IMR-90 (cell line): ENCODE measurements around the gene TENT5A. TPM values are rescaled to one million over a fixed set of nuclear protein-coding genes. Genes with fewer than 3 reads are reported as not detected.

Source experiments
- ATAC-seq: fragments of 200-7000 bp; cut with Tn5 transposase; 2 replicates; pipeline ENCODE4 v1.9.1; 2020; ENCODE audit warnings: low read depth, mild to moderate bottlenecking, moderate library complexity
- BruUV-seq: library from RNA; stranded (reverse); fragments of 400-500 nt; replicated peaks from 2 replicates; lab custom pipeline; 2021; lab: Mats Ljungman, UMichigan
- CTCF ChIA-PET: fragments of 300-600 bp; formaldehyde crosslinking; extraction: SDS; loops from one replicate; lab custom pipeline; 2021; ENCODE audit warnings: antibody characterized with exemption; lab: Yijun Ruan, JAX
- POLR2A ChIA-PET: fragments of 300-600 bp; sonication (Branson Sonifier 250); formaldehyde crosslinking; loops from one replicate; lab custom pipeline; 2022; ENCODE audit warnings: antibody characterized with exemption; ENCODE audit not compliant: unreplicated experiment; lab: Charles Lee
- DNase-seq: peaks from one replicate; pipeline ENCODE4 v3.0.0; 2013
- H2AFZ ChIP-seq: replicated peaks from 2 replicates; pipeline ENCODE3; 2013; ENCODE audit warnings: low read length, mild to moderate bottlenecking; ENCODE audit not compliant: poor library complexity
- H2AK5ac ChIP-seq: 2 replicates; pipeline ENCODE4 v1.6.1; 2013; ENCODE audit warnings: low read depth, low read length, inconsistent platforms
- H2AK9ac ChIP-seq: replicated peaks from 2 replicates; pipeline ENCODE3; 2013; ENCODE audit warnings: mild to moderate bottlenecking, low read depth, low read length, moderate library complexity; ENCODE audit not compliant: poor library complexity
- H2BK120ac ChIP-seq: 2 replicates; pipeline ENCODE4 v1.6.1; 2013; ENCODE audit warnings: low read depth, low read length, inconsistent platforms
- H2BK15ac ChIP-seq: 3 replicates; pipeline ENCODE4 v1.6.1; 2013; ENCODE audit warnings: low read depth, low read length, inconsistent platforms
- H2BK20ac ChIP-seq: 2 replicates; pipeline ENCODE4 v1.6.1; 2013; ENCODE audit warnings: low read depth, mild to moderate bottlenecking, inconsistent platforms, low read length, moderate library complexity
- H2BK5ac ChIP-seq: 2 replicates; pipeline ENCODE4 v1.6.1; 2013; ENCODE audit warnings: mild to moderate bottlenecking, low read depth, low read length, inconsistent platforms; ENCODE audit not compliant: poor library complexity, severe bottlenecking
- H3K14ac ChIP-seq: replicated peaks from 2 replicates; pipeline ENCODE4 v1.6.1; 2013; ENCODE audit warnings: low read depth, low read length, inconsistent platforms
- H3K18ac ChIP-seq: 2 replicates; pipeline ENCODE4 v1.6.1; 2013; ENCODE audit warnings: low read depth, low read length, control low read depth
- H3K23ac ChIP-seq: 2 replicates; pipeline ENCODE4 v1.6.1; 2013; ENCODE audit warnings: low read depth, low read length, inconsistent platforms
- H3K27ac ChIP-seq: 2 replicates; pipeline ENCODE4 v1.5.1; 2013; ENCODE audit warnings: mild to moderate bottlenecking, control low read depth, low read length; ENCODE audit not compliant: insufficient read depth
- H3K27me3 ChIP-seq: 2 replicates; pipeline ENCODE4 v1.6.1; 2013; ENCODE audit warnings: low read length; ENCODE audit not compliant: control insufficient read depth, insufficient read depth
- H3K36me3 ChIP-seq: 2 replicates; pipeline ENCODE4 v1.6.1; 2013; ENCODE audit warnings: low read length, mixed read lengths; ENCODE audit not compliant: control insufficient read depth, insufficient read depth
- H3K4ac ChIP-seq: 2 replicates; pipeline ENCODE4 v1.6.1; 2013; ENCODE audit warnings: low read depth, low read length, inconsistent platforms
- H3K4me1 ChIP-seq: 2 replicates; pipeline ENCODE4 v1.6.1; 2013; ENCODE audit warnings: low read length, mixed read lengths; ENCODE audit not compliant: control insufficient read depth, insufficient read depth
- H3K4me2 ChIP-seq: 2 replicates; pipeline ENCODE4 v1.6.1; 2013; ENCODE audit warnings: low read depth, mild to moderate bottlenecking, control low read depth, low read length, moderate library complexity
- H3K4me3 ChIP-seq: 2 replicates; pipeline ENCODE4 v1.5.1; 2013; ENCODE audit warnings: low read depth, mild to moderate bottlenecking, control low read depth, low read length, moderate library complexity; ENCODE audit not compliant: insufficient read depth
- H3K56ac ChIP-seq: 2 replicates; pipeline ENCODE4 v1.6.1; 2013; ENCODE audit warnings: low read length, inconsistent platforms; ENCODE audit not compliant: insufficient read depth; ENCODE audit errors: extremely low read depth
- H3K79me1 ChIP-seq, 2 experiments: 2 replicates each; pipeline ENCODE4 v1.6.1; 2013; ENCODE audit warnings: low read length in 2 of 2, inconsistent platforms in 1 of 2, low read depth in 1 of 2
- H3K9ac ChIP-seq: 2 replicates; pipeline ENCODE4 v1.6.1; 2013; ENCODE audit warnings: low read depth, low read length, control low read depth
- H3K9me1 ChIP-seq: 2 replicates; pipeline ENCODE4 v1.6.1; 2013; ENCODE audit warnings: low read length, inconsistent platforms; ENCODE audit not compliant: insufficient read depth
- H3K9me3 ChIP-seq: 2 replicates; pipeline ENCODE4 v1.6.1; 2013; ENCODE audit warnings: low read length; ENCODE audit not compliant: control insufficient read depth, insufficient read depth
- H4K20me1 ChIP-seq: 2 replicates; pipeline ENCODE4 v1.6.1; 2013; ENCODE audit warnings: low read length, inconsistent platforms; ENCODE audit not compliant: insufficient read depth
- H4K5ac ChIP-seq: 2 replicates; pipeline ENCODE4 v1.6.1; 2013; ENCODE audit warnings: mild to moderate bottlenecking, low read depth, low read length, control low read depth
- H4K8ac ChIP-seq, 2 experiments: 2 replicates each; pipeline ENCODE4 v1.6.1; 2013; ENCODE audit warnings: low read depth in 2 of 2, low read length in 2 of 2, control low read depth in 1 of 2, inconsistent platforms in 1 of 2
- H4K91ac ChIP-seq: 2 replicates; pipeline ENCODE4 v1.6.1; 2013; ENCODE audit warnings: low read depth, low read length, inconsistent platforms; ENCODE audit not compliant: insufficient read depth
- CEBPB ChIP-seq: IDR thresholded peaks from 2 replicates; pipeline ENCODE4 v1.6.1; 2012; ENCODE audit warnings: low read depth, low read length, improper control_type of control experiment
- CHD1 ChIP-seq: IDR thresholded peaks from 2 replicates; pipeline ENCODE4 v1.6.1; 2012; ENCODE audit warnings: low read depth, low read length, improper control_type of control experiment
- FOS ChIP-seq: fragments of 150-350 bp; IDR thresholded peaks from 2 replicates; pipeline ENCODE4 v1.6.1; 2016; ENCODE audit warnings: low read depth, low read length
- MAFK ChIP-seq: IDR thresholded peaks from 2 replicates; pipeline ENCODE4 v1.6.1; 2012; ENCODE audit warnings: low read depth, low read length, improper control_type of control experiment
- MAZ ChIP-seq: IDR thresholded peaks from 2 replicates; pipeline ENCODE4 v1.6.1; 2012; ENCODE audit warnings: low read depth, mild to moderate bottlenecking, low read length, improper control_type of control experiment, moderate library complexity, borderline replicate concordance
- MXI1 ChIP-seq: IDR thresholded peaks from 2 replicates; pipeline ENCODE4 v1.6.1; 2012; ENCODE audit warnings: low read depth, mild to moderate bottlenecking, low read length, moderate library complexity, borderline replicate concordance
- NFE2L2 ChIP-seq: fragments of 150-350 bp; IDR thresholded peaks from 2 replicates; pipeline ENCODE4 v1.6.1; 2016; ENCODE audit warnings: low read depth, mild to moderate bottlenecking, low read length
- POLR2A ChIP-seq: IDR thresholded peaks from 2 replicates; pipeline ENCODE4 v1.6.1; 2012; ENCODE audit warnings: mild to moderate bottlenecking, low read depth, low read length
- RAD21 ChIP-seq: IDR thresholded peaks from 2 replicates; pipeline ENCODE4 v1.6.1; 2012; ENCODE audit warnings: low read length, improper control_type of control experiment
- RCOR1 ChIP-seq: IDR thresholded peaks from 2 replicates; pipeline ENCODE4 v1.6.1; 2012; ENCODE audit warnings: mild to moderate bottlenecking, low read length, improper control_type of control experiment; ENCODE audit not compliant: insufficient replicate concordance
- RFX5 ChIP-seq: IDR thresholded peaks from 2 replicates; pipeline ENCODE4 v1.8.0; 2012; ENCODE audit warnings: low read depth, mild to moderate bottlenecking, low read length, moderate library complexity
- SMC3 ChIP-seq: fragments of 150-350 bp; IDR thresholded peaks from 2 replicates; pipeline ENCODE4 v1.6.1; 2016; ENCODE audit warnings: low read depth, mild to moderate bottlenecking, antibody characterized with exemption, low read length, moderate library complexity
- WGBS, 2 experiments: methylation state at CpG; one replicate each; pipeline versions ENCODE4 v1.1.5 to v1.1.7; 2013; ENCODE audit warnings: missing lambda C conversion rate in 2 of 2; ENCODE audit not compliant: insufficient read length in 1 of 2; ENCODE audit errors: extremely low coverage in 2 of 2; 5-methylcytosine and 5-hydroxymethylcytosine counted together
- dilution Hi-C: fragments of 300-500 bp; cut with HindIII; formaldehyde crosslinking; loops from one replicate; pipeline ENCODE4 v1.14.3; 2018; ENCODE audit warnings: low sequenced_read_pairs; ENCODE audit not compliant: unreplicated experiment
- in situ Hi-C: fragments of 300-500 bp; cut with MboI; formaldehyde crosslinking; loops from 3 replicates; pipeline ENCODE4 v1.14.3; 2019; ENCODE audit warnings: low sequenced_read_pairs, inconsistent platforms, mixed read lengths
- intact Hi-C: fragments of 100-400 bp; cut with micrococcal nuclease; formaldehyde crosslinking; loops from 2 replicates; pipeline ENCODE4 v1.10.0; 2022
- polyA plus RNA-seq, 3 experiments: library from polyadenylated mRNA; depleted of rRNA; stranded (reverse); fragments of >200 nt; gene quantifications; 2 replicates each; pipeline ENCODE4 v1.2.3, GENCODE V29; 2012; ENCODE audit warnings: low replicate concordance in 1 of 3
- total RNA-seq: library from RNA; depleted of rRNA; stranded (reverse); fragments of >200 nt; gene quantifications from 2 replicates; pipeline ENCODE4 v1.2.3, GENCODE V29; 2012
- TF ChIP-seq, protein P1 (sequence below): fragments of 150-350 bp; IDR thresholded peaks from 2 replicates; pipeline ENCODE4 v1.6.1; 2017; ENCODE audit warnings: mild to moderate bottlenecking, antibody characterized with exemption, low read length, low read depth
- TF ChIP-seq, protein P2 (sequence below): fragments of 150-350 bp; IDR thresholded peaks from 2 replicates; pipeline ENCODE4 v1.6.1; 2016; ENCODE audit warnings: low read depth, mild to moderate bottlenecking, low read length, moderate library complexity, borderline replicate concordance
- TF ChIP-seq, protein P3 (sequence below): conservative IDR thresholded peaks from 2 replicates; pipeline ENCODE4 v1.5.1; 2012; ENCODE audit warnings: mild to moderate bottlenecking, low read depth, low read length, improper control_type of control experiment

TENT5A gene
- total and polyA plus RNA-seq, 2 of the 4 experiments (the other 2 are of a cell fraction), result 3.5 to 10.8 TPM

DNA sequence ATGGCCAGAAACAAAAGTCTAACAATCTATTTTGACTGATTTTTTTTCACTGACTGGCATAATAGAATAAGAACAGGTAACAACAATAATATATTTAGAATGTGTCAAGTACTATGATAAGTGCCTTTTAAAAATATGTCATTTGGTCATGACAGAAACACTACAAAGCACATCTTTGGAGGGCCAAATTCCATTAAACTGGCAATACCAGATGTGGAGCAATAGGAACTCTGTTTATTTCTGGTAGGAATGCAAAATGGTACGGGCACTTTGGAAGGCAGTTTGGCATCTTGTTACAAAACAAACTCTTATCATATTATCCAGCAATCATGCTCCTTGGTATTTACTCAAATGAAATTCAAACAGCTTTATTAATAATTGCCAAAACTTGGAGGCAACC lies 39.3 kb downstream of the TENT5A start:
- Histone ChIP-seq H3K4me2 (no peak overlapping the region), H2BK5ac (no peak overlapping the region), H4K5ac (no peak overlapping the region), H3K9me3 (no peaks in the 10 kb centered on the region), H3K9me1 (no peaks in the 10 kb centered on the region), H3K4me1 (no peaks in the 10 kb centered on the region; the same call in 1 of the 2 replicates), H2BK120ac (no peak overlapping the region), H3K27ac (no peak overlapping the region), H3K18ac (no peak overlapping the region), H2AFZ (no peak overlapping the region), H3K56ac (no peak overlapping the region), H3K14ac (no peak overlapping the region), H2AK9ac (no peak overlapping the region), H3K9ac (no peak overlapping the region), H3K23ac (no peak overlapping the region), H3K4me3 (no peak overlapping the region), H3K4ac (no peak overlapping the region), H3K36me3 (no peaks in the 10 kb centered on the region), H4K20me1 (no peaks in the 10 kb centered on the region), H2BK15ac (no peak overlapping the region), H3K79me1 (no peaks in the 10 kb centered on the region), H4K8ac (no peak overlapping the region), H4K91ac (no peak overlapping the region), H3K27me3 (no peaks in the 10 kb centered on the region), H2AK5ac (no peak overlapping the region), H2BK20ac (no peak overlapping the region)
- DNase-seq, result no peak
- no peak for ATAC-seq
- intact Hi-C loops, result no loop called here
- TF ChIP-seq MXI1, result no peak
- no peak for TF ChIP-seq RFX5
- TF ChIP-seq, protein P1, sequence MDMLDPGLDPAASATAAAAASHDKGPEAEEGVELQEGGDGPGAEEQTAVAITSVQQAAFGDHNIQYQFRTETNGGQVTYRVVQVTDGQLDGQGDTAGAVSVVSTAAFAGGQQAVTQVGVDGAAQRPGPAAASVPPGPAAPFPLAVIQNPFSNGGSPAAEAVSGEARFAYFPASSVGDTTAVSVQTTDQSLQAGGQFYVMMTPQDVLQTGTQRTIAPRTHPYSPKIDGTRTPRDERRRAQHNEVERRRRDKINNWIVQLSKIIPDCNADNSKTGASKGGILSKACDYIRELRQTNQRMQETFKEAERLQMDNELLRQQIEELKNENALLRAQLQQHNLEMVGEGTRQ, result no peak
- no peak for TF ChIP-seq POLR2A
- no peak for TF ChIP-seq SMC3
- no peak for TF ChIP-seq RCOR1
- no peak for TF ChIP-seq CHD1
- TF ChIP-seq, protein P2, sequence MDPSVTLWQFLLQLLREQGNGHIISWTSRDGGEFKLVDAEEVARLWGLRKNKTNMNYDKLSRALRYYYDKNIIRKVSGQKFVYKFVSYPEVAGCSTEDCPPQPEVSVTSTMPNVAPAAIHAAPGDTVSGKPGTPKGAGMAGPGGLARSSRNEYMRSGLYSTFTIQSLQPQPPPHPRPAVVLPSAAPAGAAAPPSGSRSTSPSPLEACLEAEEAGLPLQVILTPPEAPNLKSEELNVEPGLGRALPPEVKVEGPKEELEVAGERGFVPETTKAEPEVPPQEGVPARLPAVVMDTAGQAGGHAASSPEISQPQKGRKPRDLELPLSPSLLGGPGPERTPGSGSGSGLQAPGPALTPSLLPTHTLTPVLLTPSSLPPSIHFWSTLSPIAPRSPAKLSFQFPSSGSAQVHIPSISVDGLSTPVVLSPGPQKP, result no peak
- TF ChIP-seq, protein P3, sequence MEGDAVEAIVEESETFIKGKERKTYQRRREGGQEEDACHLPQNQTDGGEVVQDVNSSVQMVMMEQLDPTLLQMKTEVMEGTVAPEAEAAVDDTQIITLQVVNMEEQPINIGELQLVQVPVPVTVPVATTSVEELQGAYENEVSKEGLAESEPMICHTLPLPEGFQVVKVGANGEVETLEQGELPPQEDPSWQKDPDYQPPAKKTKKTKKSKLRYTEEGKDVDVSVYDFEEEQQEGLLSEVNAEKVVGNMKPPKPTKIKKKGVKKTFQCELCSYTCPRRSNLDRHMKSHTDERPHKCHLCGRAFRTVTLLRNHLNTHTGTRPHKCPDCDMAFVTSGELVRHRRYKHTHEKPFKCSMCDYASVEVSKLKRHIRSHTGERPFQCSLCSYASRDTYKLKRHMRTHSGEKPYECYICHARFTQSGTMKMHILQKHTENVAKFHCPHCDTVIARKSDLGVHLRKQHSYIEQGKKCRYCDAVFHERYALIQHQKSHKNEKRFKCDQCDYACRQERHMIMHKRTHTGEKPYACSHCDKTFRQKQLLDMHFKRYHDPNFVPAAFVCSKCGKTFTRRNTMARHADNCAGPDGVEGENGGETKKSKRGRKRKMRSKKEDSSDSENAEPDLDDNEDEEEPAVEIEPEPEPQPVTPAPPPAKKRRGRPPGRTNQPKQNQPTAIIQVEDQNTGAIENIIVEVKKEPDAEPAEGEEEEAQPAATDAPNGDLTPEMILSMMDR, result no peak
- no peak for TF ChIP-seq CEBPB
- no peak for TF ChIP-seq FOS
- no peak for TF ChIP-seq MAFK
- TF ChIP-seq NFE2L2, result no peak
- TF ChIP-seq MAZ, result no peak
- no peak for TF ChIP-seq RAD21
- CTCF ChIA-PET, result no interaction called here
- POLR2A ChIA-PET, result no interaction called here
- WGBS, 2 experiments, result no CpG with 5 or more reads among the region's 1 CpG
- BruUV-seq, result no TSS peak
- dilution Hi-C loops, result no loop called here
- in situ Hi-C loops, result no loop called here
